ENCODE results near the gene XRN2. TPM values are rescaled to one million over a fixed set of nuclear protein-coding genes. Genes with fewer than 3 reads are reported as not detected.

The XRN2 gene
- total RNA-seq, 1 donor from 2014 or later = 46.1 TPM

- no peak for DNase-seq (ENCODE audit: low spot score)
- peaks cover 49% of the 10 kb centered on the region for H3K36me3 Mint-ChIP-seq (ENCODE audit: low read depth)
- H3K4me3 Mint-ChIP-seq (ENCODE audit: unreplicated experiment) = no peak overlapping the region
- H3K4me1 Mint-ChIP-seq (ENCODE audit: low read depth) = peaks cover 6% of the 10 kb centered on the region
- no peaks in the 10 kb centered on the region for H3K27me3 Mint-ChIP-seq (ENCODE audit: low read depth)
- no peak for TF ChIP-seq CTCF (IDR thresholded peaks at IDR 0.05)
- no peak overlapping the region for H3K27ac Mint-ChIP-seq (ENCODE audit: unreplicated experiment)
- H3K9me3 Mint-ChIP-seq (ENCODE audit: low read depth) = no peaks in the 10 kb centered on the region
These were observed 35.2 kb downstream of the XRN2 start for GRCh38 chr20:21338291-21338690.

- Mint-ChIP-seq H3K4me3 (ENCODE audit: unreplicated experiment) (no peak overlapping the region), H3K4me1 (ENCODE audit: low read depth) (peaks cover 6% of the 10 kb centered on the region), H3K9me3 (ENCODE audit: low read depth) (no peaks in the 10 kb centered on the region), H3K27ac (ENCODE audit: unreplicated experiment) (no peak overlapping the region), H3K36me3 (ENCODE audit: low read depth) (peaks cover 43% of the 10 kb centered on the region), H3K27me3 (ENCODE audit: low read depth) (no peaks in the 10 kb centered on the region)
- no peak for DNase-seq (ENCODE audit: low spot score)
- no peak for TF ChIP-seq CTCF (IDR thresholded peaks at IDR 0.05)
These were observed 36.4 kb downstream of the XRN2 start for GRCh38 chr20:21339499-21339898.

GRCh38 chr20:21340991-21341697 lies 38.0 kb downstream of the XRN2 start:
- Mint-ChIP-seq H3K4me3 (ENCODE audit: unreplicated experiment) (no peak overlapping the region), H3K27me3 (ENCODE audit: low read depth) (no peaks in the 10 kb centered on the region), H3K4me1 (ENCODE audit: low read depth) (peaks cover 6% of the 10 kb centered on the region), H3K9me3 (ENCODE audit: low read depth) (no peaks in the 10 kb centered on the region), H3K36me3 (ENCODE audit: low read depth) (peaks cover 37% of the 10 kb centered on the region), H3K27ac (ENCODE audit: unreplicated experiment) (no peak overlapping the region)
- no peak for DNase-seq (ENCODE audit: low spot score)
- no peak for TF ChIP-seq CTCF (IDR thresholded peaks at IDR 0.05)

GRCh38 chr20:21342656-21343345 lies 39.7 kb downstream of the XRN2 start:
- Mint-ChIP-seq H3K27me3 (ENCODE audit: low read depth) (no peaks in the 10 kb centered on the region), H3K27ac (ENCODE audit: unreplicated experiment) (peak overlapping the region; percentile 37), H3K9me3 (ENCODE audit: low read depth) (no peaks in the 10 kb centered on the region), H3K4me1 (ENCODE audit: low read depth) (peaks cover 6% of the 10 kb centered on the region), H3K36me3 (ENCODE audit: low read depth) (peaks cover 24% of the 10 kb centered on the region), H3K4me3 (ENCODE audit: unreplicated experiment) (no peak overlapping the region)
- DNase-seq (ENCODE audit: low spot score) = no peak
- TF ChIP-seq CTCF (IDR thresholded peaks at IDR 0.05) = no peak

- no peak for TF ChIP-seq CTCF (IDR thresholded peaks at IDR 0.05)
- DNase-seq (ENCODE audit: low spot score) = no peak
- H3K4me1 Mint-ChIP-seq (ENCODE audit: low read depth) = peaks cover 11% of the 10 kb centered on the region
- H3K27ac Mint-ChIP-seq (ENCODE audit: unreplicated experiment) = no peak overlapping the region
- H3K36me3 Mint-ChIP-seq (ENCODE audit: low read depth) = peaks cover 30% of the 10 kb centered on the region
- no peak overlapping the region for H3K4me3 Mint-ChIP-seq (ENCODE audit: unreplicated experiment)
- H3K27me3 Mint-ChIP-seq (ENCODE audit: low read depth) = no peaks in the 10 kb centered on the region
- no peaks in the 10 kb centered on the region for H3K9me3 Mint-ChIP-seq (ENCODE audit: low read depth)
These were observed 41.2 kb downstream of the XRN2 start for GRCh38 chr20:21344206-21344900.

Data from chondrocyte (in vitro differentiated cells).